Measurements from ENCODE around the gene MAD1L1.

Gene MAD1L1

GRCh38 chr7:2016761-2017480 lies 215.8 kb downstream of the MAD1L1 start:
- DNase-seq (ENCODE audit: low read depth, low spot score): no peak

GRCh38 chr7:2016021-2016631 lies 216.6 kb downstream of the MAD1L1 start:
- no peak for DNase-seq (ENCODE audit: low read depth, low spot score)

- no peak for DNase-seq (ENCODE audit: low read depth, low spot score)
These were observed 217.4 kb downstream of the MAD1L1 start for GRCh38 chr7:2015251-2015871.

GRCh38 chr7:2014391-2015241 lies 218.1 kb downstream of the MAD1L1 start:
- no peak for DNase-seq (ENCODE audit: low read depth, low spot score)

- DNase-seq (ENCODE audit: low read depth, low spot score): no peak
These were observed 219.1 kb downstream of the MAD1L1 start for GRCh38 chr7:2013381-2014311.

- DNase-seq (ENCODE audit: low read depth, low spot score): no peak
These were observed 219.8 kb downstream of the MAD1L1 start for GRCh38 chr7:2012981-2013380.

- DNase-seq (ENCODE audit: low read depth, low spot score): no peak
These were observed 220.5 kb downstream of the MAD1L1 start for GRCh38 chr7:2012044-2012900.

GRCh38 chr7:2011266-2012043 lies 221.3 kb downstream of the MAD1L1 start:
- DNase-seq (ENCODE audit: low read depth, low spot score): no peak

- DNase-seq (ENCODE audit: low read depth, low spot score): no peak
These were observed 222.0 kb downstream of the MAD1L1 start for GRCh38 chr7:2010551-2011265.

GRCh38 chr7:2010101-2010500 lies 222.6 kb downstream of the MAD1L1 start:
- no peak for DNase-seq (ENCODE audit: low read depth, low spot score)

- DNase-seq (ENCODE audit: low read depth, low spot score): no peak
These were observed 223.2 kb downstream of the MAD1L1 start for GRCh38 chr7:2009541-2010001.

GRCh38 chr7:2008936-2009540 lies 223.7 kb downstream of the MAD1L1 start:
- DNase-seq (ENCODE audit: low read depth, low spot score): no peak

- DNase-seq (ENCODE audit: low read depth, low spot score): no peak
These were observed 224.4 kb downstream of the MAD1L1 start for GRCh38 chr7:2008101-2008935.

- no peak for DNase-seq (ENCODE audit: low read depth, low spot score)
These were observed 225.2 kb downstream of the MAD1L1 start for GRCh38 chr7:2007551-2007950.

- no peak for DNase-seq (ENCODE audit: low read depth, low spot score)
These were observed 225.8 kb downstream of the MAD1L1 start for GRCh38 chr7:2006921-2007381.

- DNase-seq (ENCODE audit: low read depth, low spot score): no peak
These were observed 226.4 kb downstream of the MAD1L1 start for GRCh38 chr7:2006231-2006771.

GRCh38 chr7:2005786-2006185 lies 227.0 kb downstream of the MAD1L1 start:
- DNase-seq (ENCODE audit: low read depth, low spot score): no peak
